ENCODE results near the gene NCKAP5.

GRCh38 chr2:133421516-133422324, 146.5 kb downstream of the NCKAP5 start:
- TF ChIP-seq CTCF (IDR thresholded peaks at IDR 0.05; ENCODE audit: borderline replicate concordance, extremely low read depth, low read length, poor library complexity, severe bottlenecking), result no peak
- TF ChIP-seq EZH2 (IDR thresholded peaks at IDR 0.05; ENCODE audit: borderline replicate concordance, low read depth, low read length, severe bottlenecking), result no peak

Data from DND-41 (cell line).